T-helper 22 cell (primary cell): ENCODE results near the gene ECHDC3.
"Not testable (repeated sequence)": the region's sequence is repeated elsewhere in the genome, so short reads cannot be mapped to it uniquely, and the experiment has no call there.

ENCODE experiments used
- DNase-seq: peaks from one replicate; pipeline ENCODE4 v3.0.0-alpha.2; 2020; ENCODE audit warnings: low read depth

ECHDC3 gene

GRCh38 chr10:11742009-11742778, at the start of gene ECHDC3:
Gene ECHDC3, plus strand, starts transcription at chr10:11742382. Its CDS starts 195 bp downstream, at chr10:11742577.
- peak; percentile 51 for DNase-seq

- DNase-seq: no peak
Measured at GRCh38 chr10:11693376-11693775, 48.8 kb upstream of the ECHDC3 start.

- no peak for DNase-seq
Measured at GRCh38 chr10:11695779-11696178, 46.4 kb upstream of the ECHDC3 start.

GRCh38 chr10:11697718-11698527, 44.3 kb upstream of the ECHDC3 start:
- DNase-seq: no peak

- DNase-seq: no peak
Measured at GRCh38 chr10:11698691-11699549, 43.3 kb upstream of the ECHDC3 start.

GRCh38 chr10:11699550-11700097, 42.6 kb upstream of the ECHDC3 start:
- no peak for DNase-seq

- no peak for DNase-seq
Measured at GRCh38 chr10:11700539-11700938, 41.6 kb upstream of the ECHDC3 start.

- no peak for DNase-seq
Measured at GRCh38 chr10:11701451-11702095, 40.6 kb upstream of the ECHDC3 start.

GRCh38 chr10:11702264-11702663, 39.9 kb upstream of the ECHDC3 start:
- no peak for DNase-seq

- DNase-seq: no peak
Measured at GRCh38 chr10:11704092-11704491, 38.1 kb upstream of the ECHDC3 start.

GRCh38 chr10:11705722-11706121, 36.5 kb upstream of the ECHDC3 start:
- DNase-seq: no peak

- no peak for DNase-seq
Measured at GRCh38 chr10:11706895-11707567, 35.2 kb upstream of the ECHDC3 start.

- DNase-seq: no peak
Measured at GRCh38 chr10:11707624-11708350, 34.4 kb upstream of the ECHDC3 start.

- not testable (repeated sequence) for DNase-seq
Measured at GRCh38 chr10:11708801-11709200, 33.4 kb upstream of the ECHDC3 start.

GRCh38 chr10:11712744-11713143, 29.4 kb upstream of the ECHDC3 start:
- DNase-seq: no peak

GRCh38 chr10:11713186-11713743, 28.9 kb upstream of the ECHDC3 start:
- DNase-seq: no peak

- DNase-seq: no peak
Measured at GRCh38 chr10:11713963-11714362, 28.2 kb upstream of the ECHDC3 start.

GRCh38 chr10:11714750-11715365, 27.3 kb upstream of the ECHDC3 start:
- DNase-seq: no peak

GRCh38 chr10:11715815-11716494, 26.2 kb upstream of the ECHDC3 start:
- DNase-seq: no peak
